Esophagus squamous epithelium (tissue), 5 donors: Measurements from ENCODE around the gene MAU2. TPM values are rescaled to one million over a fixed set of nuclear protein-coding genes. Genes with fewer than 3 reads are reported as not detected.

Experiments
- DNase-seq: peaks from one replicate; lab custom pipeline; 2025; lab: John Stamatoyannopoulos, UW
- H3K27ac ChIP-seq, 4 donors: fragments of 200-600 bp; sonication (generic); one replicate each; pipeline ENCODE4 v1.5.1; 2016 to 2019; ENCODE audit warnings: mild to moderate bottlenecking in 1 of 4
- H3K27me3 ChIP-seq, 4 donors: fragments of 200-600 bp; sonication (generic); 1 replicate in 3 of 4; 2 replicates in 1 of 4; pipeline versions ENCODE4 v1.5.1 to v1.6.0; 2017 to 2021; ENCODE audit warnings: antibody characterized with exemption in 1 of 4
- H3K36me3 ChIP-seq, 3 donors: fragments of 200-600 bp; sonication (generic); one replicate each; pipeline ENCODE4 v1.5.1; 2016 to 2019
- H3K4me1 ChIP-seq, 3 donors: fragments of 200-600 bp; sonication (generic); one replicate each; pipeline ENCODE4 v1.5.1; 2017 to 2019
- H3K4me3 ChIP-seq, 4 donors: fragments of 200-600 bp; sonication (generic); 1 replicate in 3 of 4; 2 replicates in 1 of 4; pipeline ENCODE4 v1.5.1; 2016 to 2019; ENCODE audit warnings: mild to moderate bottlenecking in 2 of 4, moderate library complexity in 1 of 4
- H3K9me3 ChIP-seq, 3 donors: fragments of 200-600 bp; sonication (generic); one replicate each; pipeline ENCODE4 v1.5.1; 2016 to 2019
- CTCF ChIP-seq, 6 experiments: fragments of 450-650 bp in 4 of 6; fragments of 200-600 bp in 2 of 6; sonication (generic) in 2 of 6; IDR thresholded peaks; one replicate each; pipeline ENCODE4 v1.5.1; 2016 to 2019; ENCODE audit warnings: antibody characterized with exemption in 6 of 6, mild to moderate bottlenecking in 4 of 6, moderate library complexity in 4 of 6
- POLR2A ChIP-seq, 4 donors: fragments of 450-650 bp; IDR thresholded peaks; one replicate each; pipeline ENCODE4 v1.6.1; 2017; ENCODE audit warnings: antibody characterized with exemption in 4 of 4, mild to moderate bottlenecking in 4 of 4, moderate library complexity in 3 of 4
- WGBS, 2 donors: methylation state at CpG; one replicate each; pipeline ENCODE4 v1.1.5; 2018; 5-methylcytosine and 5-hydroxymethylcytosine counted together
- intact Hi-C: fragments of 100-400 bp; cut with DNase I; formaldehyde crosslinking; loops from one replicate; pipeline ENCODE4 v1.15.0; 2022
- total RNA-seq, 4 donors: library from RNA; depleted of rRNA; stranded (reverse); fragments of >200 nt; gene quantifications; one replicate each; pipeline ENCODE4 v1.1.0, GENCODE V29; 2016
- donor health status: DM: yes; HTN: yes; CAD: no.

Gene MAU2
- total RNA-seq, 4 donors from 2014 or later: 35.4 to 53.2 (median 39.1) TPM

- Histone ChIP-seq H3K27ac (no peak overlapping the region), H3K9me3 (no peaks in the 10 kb centered on the region), H3K4me3 (no peak overlapping the region), H3K36me3 (peaks cover 61 to 100% (median 91%) of the 10 kb centered on the region in 3 donors), H3K4me1 (peaks cover 0 to 24% (median 0%) of the 10 kb centered on the region in 3 donors), H3K27me3 (no peaks in the 10 kb centered on the region)
- no peak for DNase-seq
- TF ChIP-seq CTCF (IDR thresholded peaks at IDR 0.05) (no peak), POLR2A (IDR thresholded peaks at IDR 0.05) (no peak)
- 97% methylated on average over 5 of the region's 14 CpGs; no CpG with 5 or more reads in 1 of the 2 donors for WGBS, 2 donors
- intact Hi-C loops: no loop called here
These were observed 23.1 kb downstream of the MAU2 start for GRCh38 chr19:19343762-19344161.

- TF ChIP-seq CTCF (IDR thresholded peaks at IDR 0.05): no peak
- no peak for TF ChIP-seq POLR2A (IDR thresholded peaks at IDR 0.05)
- H3K36me3 ChIP-seq: peaks cover 66 to 100% (median 90%) of the 10 kb centered on the region in 3 donors
- no CpG with 5 or more reads among the region's 21 CpGs for WGBS, 2 donors
- no peak for DNase-seq
- H3K4me3 ChIP-seq: no peak overlapping the region
- H3K27me3 ChIP-seq: no peaks in the 10 kb centered on the region
- peaks cover 0 to 22% (median 0%) of the 10 kb centered on the region in 3 donors for H3K4me1 ChIP-seq
- peak overlapping the region in 2 of 4 donors; percentile 31 to 48 for H3K27ac ChIP-seq
- intact Hi-C loops: no loop called here
- H3K9me3 ChIP-seq: no peaks in the 10 kb centered on the region
These were observed 24.6 kb downstream of the MAU2 start for GRCh38 chr19:19345232-19345631.

GRCh38 chr19:19345970-19346369, 25.3 kb downstream of the MAU2 start:
- Histone ChIP-seq H3K4me1 (peaks cover 0 to 22% (median 0%) of the 10 kb centered on the region in 3 donors), H3K27ac (no peak overlapping the region), H3K4me3 (no peak overlapping the region), H3K27me3 (no peaks in the 10 kb centered on the region), H3K36me3 (peaks cover 66 to 100% (median 85%) of the 10 kb centered on the region in 3 donors), H3K9me3 (no peaks in the 10 kb centered on the region)
- WGBS, 2 donors: 93 to 95% methylated on average over 6 to 7 of the region's 11 CpGs
- TF ChIP-seq CTCF (IDR thresholded peaks at IDR 0.05): no peak
- TF ChIP-seq POLR2A (IDR thresholded peaks at IDR 0.05): no peak
- DNase-seq: no peak
- intact Hi-C loops: no loop called here

GRCh38 chr19:19347401-19348110, 26.9 kb downstream of the MAU2 start:
- no peak overlapping the region for H3K27ac ChIP-seq
- H3K36me3 ChIP-seq: peaks cover 55 to 100% (median 84%) of the 10 kb centered on the region in 3 donors
- 68 to 77% methylated on average over 5 of the region's 10 CpGs for WGBS, 2 donors
- DNase-seq: no peak
- H3K9me3 ChIP-seq: no peaks in the 10 kb centered on the region
- intact Hi-C loops: no loop called here
- no peaks in the 10 kb centered on the region for H3K27me3 ChIP-seq
- no peak overlapping the region for H3K4me3 ChIP-seq
- TF ChIP-seq CTCF (IDR thresholded peaks at IDR 0.05) (no peak), POLR2A (IDR thresholded peaks at IDR 0.05) (no peak)
- peaks cover 0 to 18% (median 0%) of the 10 kb centered on the region in 3 donors for H3K4me1 ChIP-seq

- DNase-seq: no peak
- no peaks in the 10 kb centered on the region for H3K9me3 ChIP-seq
- H3K36me3 ChIP-seq: peaks cover 48 to 100% (median 84%) of the 10 kb centered on the region in 3 donors
- intact Hi-C loops: no loop called here
- TF ChIP-seq CTCF (IDR thresholded peaks at IDR 0.05) (no peak), POLR2A (IDR thresholded peaks at IDR 0.05) (no peak)
- whole genome bisulfite sequencing, 2 donors: 42 to 61% methylated on average over 3 to 8 of the region's 9 CpGs
- peaks cover 0 to 14% (median 0%) of the 10 kb centered on the region in 3 donors for H3K4me1 ChIP-seq
- no peak overlapping the region for H3K27ac ChIP-seq
- H3K4me3 ChIP-seq: no peak overlapping the region
- no peaks in the 10 kb centered on the region for H3K27me3 ChIP-seq
These were observed 27.6 kb downstream of the MAU2 start for GRCh38 chr19:19348266-19348665.
